Endothelial cell of hepatic sinusoid (primary cell): ENCODE data around the gene TMEM95.

Experiments
- in situ Hi-C: cut with HindIII; loops from 2 replicates; pipeline ENCODE4 v1.10.0; 2017; ENCODE audit warnings: low sequenced_read_pairs

TMEM95 gene, protein sequence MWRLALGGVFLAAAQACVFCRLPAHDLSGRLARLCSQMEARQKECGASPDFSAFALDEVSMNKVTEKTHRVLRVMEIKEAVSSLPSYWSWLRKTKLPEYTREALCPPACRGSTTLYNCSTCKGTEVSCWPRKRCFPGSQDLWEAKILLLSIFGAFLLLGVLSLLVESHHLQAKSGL

DNA sequence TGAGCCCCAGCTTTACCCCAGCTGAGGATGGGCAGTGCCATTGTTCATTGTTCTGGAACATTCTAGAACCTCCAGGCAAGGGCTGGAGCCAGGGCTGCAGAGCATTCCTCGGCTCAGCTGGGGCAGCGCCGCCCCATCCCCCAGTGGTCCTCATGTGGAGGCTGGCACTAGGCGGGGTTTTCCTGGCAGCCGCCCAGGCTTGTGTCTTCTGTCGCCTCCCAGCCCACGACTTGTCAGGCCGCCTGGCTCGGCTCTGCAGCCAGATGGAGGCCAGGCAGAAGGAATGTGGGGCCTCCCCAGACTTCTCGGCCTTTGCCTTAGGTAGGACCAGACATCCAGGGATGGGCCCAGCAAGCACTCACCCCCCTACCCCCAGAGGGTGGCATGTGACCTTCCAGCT, at the start of gene TMEM95:
TSS of gene TMEM95 (plus strand) at position 104 of the 400 bp plus-strand sequence. CDS start at position 153, 49 bp downstream.
- in situ Hi-C loops, result no loop called here

GRCh38 chr17:7306911-7307685, 47.9 kb upstream of the TMEM95 start, which contains the start of gene EIF5A:
EIF5A (plus strand) TSS chr17:7307628; CDS start chr17:7309636, 2,008 bp downstream.
- in situ Hi-C loops, result no loop called here

GRCh38 chr17:7307686-7308624, 47.0 kb upstream of the TMEM95 start:
- in situ Hi-C loops, result no loop called here

- in situ Hi-C loops, result no loop called here
Observed at GRCh38 chr17:7308625-7309433, 46.1 kb upstream of the TMEM95 start.

- in situ Hi-C loops, result no loop called here
Observed at GRCh38 chr17:7309628-7310027, 45.3 kb upstream of the TMEM95 start.

DNA sequence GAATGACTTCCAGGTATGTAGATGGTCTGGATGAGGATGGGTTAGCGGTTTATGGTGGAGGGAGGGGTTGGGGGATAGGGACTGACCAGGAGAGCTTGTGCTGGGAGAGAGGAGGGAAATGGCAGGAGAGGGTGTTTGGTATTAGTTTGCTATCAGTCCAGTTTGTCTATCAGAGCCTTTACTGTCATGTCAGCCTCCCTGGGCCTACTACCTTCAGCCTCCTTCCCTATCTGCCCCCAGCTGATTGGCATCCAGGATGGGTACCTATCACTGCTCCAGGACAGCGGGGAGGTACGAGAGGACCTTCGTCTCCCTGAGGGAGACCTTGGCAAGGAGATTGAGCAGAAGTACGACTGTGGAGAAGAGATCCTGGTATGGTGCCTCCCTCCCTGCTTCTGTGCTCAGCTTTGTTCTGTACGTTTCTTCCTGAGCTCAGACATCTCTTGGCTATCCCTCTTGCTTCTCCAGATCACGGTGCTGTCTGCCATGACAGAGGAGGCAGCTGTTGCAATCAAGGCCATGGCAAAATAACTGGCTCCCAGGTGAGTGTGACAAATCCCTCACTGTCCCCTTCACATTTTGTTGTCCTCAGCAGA, 43.7 kb upstream of the TMEM95 start:
- in situ Hi-C loops, result no loop called here

DNA sequence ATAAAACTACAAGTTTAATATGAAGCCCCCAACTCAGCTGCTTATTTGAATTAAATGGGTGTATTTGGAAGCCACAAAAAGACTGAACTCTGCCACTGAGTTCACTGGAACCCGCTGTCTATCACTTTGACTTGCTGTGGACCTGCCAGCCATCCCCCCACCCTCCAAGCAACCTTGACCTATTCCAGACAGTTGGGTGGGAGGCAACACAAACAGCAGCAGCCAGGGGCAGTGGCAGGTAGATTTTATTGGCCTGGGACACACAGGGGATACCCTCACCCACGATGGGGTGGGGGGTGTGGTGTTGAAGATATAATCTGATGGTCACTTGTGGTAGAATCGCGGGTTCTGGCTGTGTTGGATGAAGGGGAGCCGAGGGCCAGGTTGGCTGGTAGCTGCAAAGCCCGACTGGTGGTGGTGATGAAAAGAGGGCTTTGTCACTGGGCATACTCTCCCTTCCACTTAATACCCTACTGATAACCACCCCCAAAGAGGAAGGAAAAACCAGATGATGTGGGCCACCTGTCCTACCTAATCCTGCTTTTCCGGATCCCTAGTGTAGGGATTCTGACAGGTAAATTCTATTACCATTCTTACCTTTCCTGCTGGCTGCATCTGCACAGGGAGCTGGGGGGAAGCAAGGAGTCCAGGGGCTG, 42.4 kb upstream of the TMEM95 start:
- in situ Hi-C loops, result no loop called here

- in situ Hi-C loops, result no loop called here
Observed at GRCh38 chr17:7313088-7313889, 41.7 kb upstream of the TMEM95 start.

GRCh38 chr17:7313890-7314718, 40.9 kb upstream of the TMEM95 start:
- in situ Hi-C loops, result no loop called here

DNA sequence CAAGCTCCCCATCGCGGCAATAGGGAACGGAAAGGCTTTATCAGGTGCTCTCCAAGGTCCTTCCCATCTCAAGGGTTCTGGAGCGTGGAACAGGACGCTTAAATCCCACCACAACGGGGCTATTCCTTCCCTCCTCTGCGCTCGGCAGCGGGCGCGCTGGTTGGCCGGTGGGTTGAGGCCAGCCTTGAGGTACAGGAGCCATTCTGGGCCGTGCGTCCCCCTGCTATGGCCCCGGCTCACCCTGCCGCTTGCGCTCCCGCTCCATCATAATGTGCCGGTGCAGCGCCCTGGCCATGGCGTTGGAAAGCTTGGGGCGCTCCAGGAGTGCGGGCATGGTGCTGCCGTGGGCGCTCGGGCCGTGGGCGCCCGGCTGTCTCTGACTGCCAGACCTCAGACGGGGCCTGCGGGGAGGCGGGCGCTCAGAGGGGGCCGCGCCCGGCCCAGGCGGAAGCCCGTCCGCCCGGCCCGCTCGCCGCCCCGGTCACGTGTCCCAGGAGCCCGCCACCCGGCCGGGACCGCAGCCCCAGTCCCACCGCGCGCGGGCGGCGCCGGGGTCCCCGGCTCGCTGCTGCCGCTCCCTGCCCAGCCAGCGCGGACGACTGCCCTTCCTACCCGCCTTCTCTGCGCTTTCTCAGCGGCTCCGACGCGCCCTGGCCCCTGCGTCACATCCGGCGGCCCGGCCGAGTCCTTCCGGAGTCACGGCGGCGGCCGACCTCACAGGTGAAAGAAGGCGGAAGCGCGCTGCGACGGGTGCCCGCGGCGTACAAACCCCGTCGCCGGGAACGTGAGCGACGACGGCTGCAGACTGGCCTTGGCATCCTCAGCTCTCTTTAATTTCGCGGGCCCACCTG, 40.0 kb upstream of the TMEM95 start, which contains the start of gene GPS2:
TSS of gene GPS2 (minus strand) at position 642 of the 851 bp plus-strand sequence. CDS start at position 334, 308 bp downstream.
- in situ Hi-C loops, result no loop called here

DNA sequence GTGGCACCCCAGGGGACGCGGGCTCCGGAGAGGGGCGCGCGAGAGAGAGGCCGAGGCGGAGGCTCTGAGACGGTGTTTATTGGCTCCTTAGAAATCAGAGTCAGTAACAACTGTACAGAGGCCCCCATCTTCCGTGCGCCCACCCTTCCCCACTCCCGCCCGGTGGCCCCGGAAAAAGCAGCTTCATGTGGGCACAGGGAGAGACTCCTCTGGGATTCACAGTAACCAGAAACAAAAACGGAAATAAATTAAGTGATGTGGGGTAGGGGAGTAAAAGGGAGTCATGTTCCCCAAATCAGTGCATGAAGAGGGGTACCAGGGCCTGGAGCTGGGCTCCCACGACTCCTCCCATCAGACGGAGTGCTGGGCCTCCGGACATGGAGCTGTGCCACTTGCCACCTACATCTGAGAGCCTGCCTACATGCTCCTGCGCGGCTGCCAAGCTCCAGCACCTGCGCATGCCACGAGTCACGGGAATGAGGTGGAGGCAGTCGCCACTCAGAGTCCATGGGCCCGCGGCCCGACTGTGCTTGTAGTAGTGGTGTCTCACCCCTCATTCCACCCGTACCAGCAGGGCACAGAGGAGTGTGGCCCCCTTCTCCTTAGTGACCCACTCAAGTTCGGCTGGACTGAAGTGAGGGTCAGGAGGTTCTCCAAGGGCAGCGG, 39.3 kb upstream of the TMEM95 start:
- in situ Hi-C loops, result no loop called here

DNA sequence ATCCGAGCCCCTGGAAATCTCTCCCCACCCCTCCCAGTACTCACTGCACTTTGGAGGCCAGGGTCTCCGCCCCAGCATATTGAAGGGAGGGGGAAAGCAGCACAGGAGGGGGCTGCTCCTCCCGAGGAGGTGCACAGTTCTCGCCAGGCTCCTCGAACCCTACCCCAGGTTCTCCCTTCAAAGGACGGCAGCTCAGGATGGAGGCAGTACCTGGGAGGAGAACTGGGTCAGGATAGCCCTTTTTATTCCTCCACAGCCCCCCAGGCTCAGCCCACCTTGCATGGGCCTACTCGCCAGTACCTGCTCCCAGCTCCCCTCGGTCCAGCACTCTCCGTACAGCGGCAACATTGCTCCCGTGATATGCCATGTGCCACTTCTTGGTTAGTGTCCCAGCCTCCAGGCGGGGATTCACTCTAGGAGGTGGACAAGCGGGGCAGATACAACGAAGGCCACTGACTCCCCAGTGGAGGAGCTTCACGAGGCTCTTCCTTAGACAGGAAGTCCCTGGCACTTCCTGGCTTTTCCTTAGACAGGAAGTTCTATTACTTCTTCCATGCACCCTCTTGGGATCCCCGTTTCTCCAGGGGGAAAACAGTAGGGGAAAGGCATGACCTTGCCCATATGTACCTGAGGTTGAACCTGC, 37.7 kb upstream of the TMEM95 start:
- in situ Hi-C loops, result no loop called here

DNA sequence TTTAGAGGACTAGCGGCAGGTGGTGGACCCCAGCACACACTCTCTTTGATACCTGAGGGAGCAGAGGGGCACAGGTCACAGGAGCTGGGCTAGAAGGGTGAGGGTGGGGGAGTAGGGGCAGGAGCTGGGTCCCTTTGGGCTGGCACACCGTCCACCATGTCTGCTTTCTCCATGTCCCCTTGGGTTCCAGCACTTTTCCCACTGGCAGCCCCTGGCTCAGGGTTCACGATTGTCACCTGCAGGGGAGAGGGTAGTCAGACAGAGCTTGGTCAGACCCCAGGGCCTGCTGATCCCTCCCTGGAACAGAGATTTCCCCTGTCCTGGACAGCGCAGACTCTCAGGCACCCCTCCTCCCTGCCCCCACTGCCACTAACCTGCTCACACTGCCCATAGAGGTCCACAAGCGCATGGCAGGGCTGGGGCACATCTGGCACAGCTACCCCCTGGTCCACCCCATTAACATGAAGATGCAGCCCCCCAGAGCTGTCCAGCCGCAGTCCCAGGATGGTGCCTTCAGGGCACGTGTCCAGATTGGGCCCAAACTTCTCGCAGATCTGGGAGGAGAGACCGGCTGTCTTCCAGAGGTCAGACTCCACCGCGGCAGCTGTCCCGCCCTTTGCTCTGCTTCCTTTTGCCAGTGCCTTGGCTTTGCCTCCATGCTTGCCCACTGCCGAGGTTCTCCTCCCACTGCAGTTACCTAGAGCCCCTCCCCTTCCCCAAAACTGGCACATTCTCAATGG, 36.7 kb upstream of the TMEM95 start:
- in situ Hi-C loops, result no loop called here

- in situ Hi-C loops, result no loop called here
Observed at GRCh38 chr17:7321466-7321865, 33.5 kb upstream of the TMEM95 start.

- in situ Hi-C loops, result no loop called here
Observed at GRCh38 chr17:7322520-7323194, 32.3 kb upstream of the TMEM95 start.
